Measurements from ENCODE around the gene FAR2. TPM values are rescaled to one million over a fixed set of nuclear protein-coding genes. Genes with fewer than 3 reads are reported as not detected.

The FAR2 gene
- total RNA-seq, 6 experiments from 2014 or later = 0.17 to 14.0 (median 8.5) TPM

GRCh38 chr12:29309320-29309902, 160.3 kb downstream of the FAR2 start:
- Mint-ChIP-seq H3K4me1 (ENCODE audit: low read depth) (no peaks in the 10 kb centered on the region), H3K9me3 (no peaks in the 10 kb centered on the region), H3K27ac (no peak overlapping the region), H3K27me3 (ENCODE audit: insufficient read depth) (no peaks in the 10 kb centered on the region), H3K4me3 (no peak overlapping the region), H3K36me3 (ENCODE audit: low read depth) (no peaks in the 10 kb centered on the region)
- peak; percentile 83 for TF ChIP-seq CTCF (IDR thresholded peaks at IDR 0.05)
- peak; percentile 17 for DNase-seq

GRCh38 chr12:29310899-29311298, 161.8 kb downstream of the FAR2 start:
- no peak for TF ChIP-seq CTCF (IDR thresholded peaks at IDR 0.05)
- Mint-ChIP-seq H3K4me1 (ENCODE audit: low read depth) (peaks cover 5% of the 10 kb centered on the region; the same call in 1 of the 2 replicates), H3K4me3 (no peak overlapping the region), H3K36me3 (ENCODE audit: low read depth) (no peaks in the 10 kb centered on the region), H3K27ac (no peak overlapping the region), H3K27me3 (ENCODE audit: insufficient read depth) (peaks cover 4% of the 10 kb centered on the region), H3K9me3 (no peaks in the 10 kb centered on the region)
- no peak for DNase-seq

- Mint-ChIP-seq H3K27ac (no peak overlapping the region), H3K9me3 (no peaks in the 10 kb centered on the region), H3K36me3 (ENCODE audit: low read depth) (no peaks in the 10 kb centered on the region), H3K4me1 (ENCODE audit: low read depth) (peaks cover 34% of the 10 kb centered on the region), H3K27me3 (ENCODE audit: insufficient read depth) (peaks cover 4% of the 10 kb centered on the region), H3K4me3 (no peak overlapping the region)
- DNase-seq = no peak
- TF ChIP-seq CTCF (IDR thresholded peaks at IDR 0.05) = no peak
These were observed 165.3 kb downstream of the FAR2 start for GRCh38 chr12:29314416-29314815.

GRCh38 chr12:29316752-29317151, 167.7 kb downstream of the FAR2 start:
- H3K27me3 Mint-ChIP-seq (ENCODE audit: insufficient read depth) = peaks cover 4% of the 10 kb centered on the region
- peaks cover 6% of the 10 kb centered on the region for H3K36me3 Mint-ChIP-seq (ENCODE audit: low read depth)
- peak overlapping the region; percentile 63 for H3K27ac Mint-ChIP-seq
- H3K4me1 Mint-ChIP-seq (ENCODE audit: low read depth) = peaks cover 58% of the 10 kb centered on the region
- DNase-seq = peak; percentile 70
- TF ChIP-seq CTCF (IDR thresholded peaks at IDR 0.05) = no peak
- 0 out of 2 replicates have a peak overlapping the region, but pooled peaks have one; percentile 33 for H3K4me3 Mint-ChIP-seq
- no peaks in the 10 kb centered on the region for H3K9me3 Mint-ChIP-seq

- Mint-ChIP-seq H3K9me3 (no peaks in the 10 kb centered on the region), H3K36me3 (ENCODE audit: low read depth) (peaks cover 14% of the 10 kb centered on the region), H3K27ac (peak overlapping the region; percentile 32; the same call in 1 of the 2 replicates), H3K4me1 (ENCODE audit: low read depth) (peaks cover 65% of the 10 kb centered on the region), H3K27me3 (ENCODE audit: insufficient read depth) (peaks cover 4% of the 10 kb centered on the region), H3K4me3 (no peak overlapping the region)
- peak; percentile 21 for DNase-seq
- peak; percentile 68 for TF ChIP-seq CTCF (IDR thresholded peaks at IDR 0.05)
These were observed 168.7 kb downstream of the FAR2 start for GRCh38 chr12:29317556-29318363.

Data from HFFc6 (cell line).